ENCODE data around the gene SYT9. TPM values are rescaled to one million over a fixed set of nuclear protein-coding genes. Genes with fewer than 3 reads are reported as not detected.

Gene SYT9
- total RNA-seq, 3 donors from 2014 or later (not counting 1 experiment from before 2014, with no cell fraction given): not detected

GRCh38 chr11:7239877-7240276, 11.8 kb upstream of the SYT9 start:
- Histone ChIP-seq H3K4me1 (ENCODE audit: control insufficient read depth, insufficient read depth, low read length) (no peaks in the 10 kb centered on the region), H3K27me3 (ENCODE audit: control insufficient read depth, insufficient read depth, low read length) (peaks cover 3% of the 10 kb centered on the region), H3K4me3 (ENCODE audit: low read length) (no peak overlapping the region), H3K27ac (ENCODE audit: low read length) (no peak overlapping the region), H3K36me3 (ENCODE audit: control insufficient read depth, insufficient read depth, low read length) (no peaks in the 10 kb centered on the region), H3K9me3 (ENCODE audit: control insufficient read depth, insufficient read depth, low read length) (no peaks in the 10 kb centered on the region)
- Mint-ChIP-seq H3K4me3 (no peak overlapping the region), H3K27me3 (ENCODE audit: low read depth in 2 of 2) (peaks cover 14 to 20% of the 10 kb centered on the region in 2 donors), H3K36me3 (no peaks in the 10 kb centered on the region), H3K9me3 (no peaks in the 10 kb centered on the region), H3K4me1 (no peaks in the 10 kb centered on the region), H3K27ac (no peak overlapping the region)
- 78% methylated on average over 4 of the region's 5 CpGs for WGBS (ENCODE audit: insufficient coverage)
- ATAC-seq (no peak), DNase-seq (no peak)
- intact Hi-C loops (cut with micrococcal nuclease): loop anchor here (10.0 kb wide), 1 partner anchor 1245 kb away; no protein-coding TSS in a partner anchor
- TF ChIP-seq CTCF (IDR thresholded peaks at IDR 0.05): no peak

- H3K4me1 ChIP-seq (ENCODE audit: control insufficient read depth, insufficient read depth, low read length): no peaks in the 10 kb centered on the region
- 70% methylated on average over 2 of the region's 3 CpGs for WGBS (ENCODE audit: insufficient coverage)
- H3K27me3 Mint-ChIP-seq (ENCODE audit: low read depth in 2 of 2): peaks cover 12 to 25% of the 10 kb centered on the region in 2 donors
Measured at GRCh38 chr11:7245341-7245740, 6.4 kb upstream of the SYT9 start.

GRCh38 chr11:7246179-7246578, 5.5 kb upstream of the SYT9 start:
- H3K4me3 ChIP-seq (ENCODE audit: low read length): no peak overlapping the region
- H3K4me1 Mint-ChIP-seq: no peaks in the 10 kb centered on the region
- no peak for ATAC-seq
- no peaks in the 10 kb centered on the region for H3K27me3 ChIP-seq (ENCODE audit: control insufficient read depth, insufficient read depth, low read length)
- H3K27me3 Mint-ChIP-seq (ENCODE audit: low read depth in 2 of 2): peaks cover 16 to 31% of the 10 kb centered on the region in 2 donors
- H3K36me3 ChIP-seq (ENCODE audit: control insufficient read depth, insufficient read depth, low read length): no peaks in the 10 kb centered on the region
- no peaks in the 10 kb centered on the region for H3K9me3 ChIP-seq (ENCODE audit: control insufficient read depth, insufficient read depth, low read length)
- peaks cover 0 to 4% of the 10 kb centered on the region in 2 donors for H3K9me3 Mint-ChIP-seq
- no peaks in the 10 kb centered on the region for H3K4me1 ChIP-seq (ENCODE audit: control insufficient read depth, insufficient read depth, low read length)
- intact Hi-C loops (cut with micrococcal nuclease): loop anchor here (10.0 kb wide), 1 partner anchor 1239 kb away; no protein-coding TSS in a partner anchor
- TF ChIP-seq CTCF (IDR thresholded peaks at IDR 0.05): no peak
- H3K27ac ChIP-seq (ENCODE audit: low read length): no peak overlapping the region
- 50% methylated on average over 1 of the region's 1 CpG for WGBS (ENCODE audit: insufficient coverage)
- no peaks in the 10 kb centered on the region for H3K36me3 Mint-ChIP-seq
- H3K4me3 Mint-ChIP-seq: no peak overlapping the region
- no peak overlapping the region for H3K27ac Mint-ChIP-seq
- DNase-seq: no peak

More at GRCh38 chr11:7245341-7245740, 6.4 kb upstream of the SYT9 start:
- Mint-ChIP-seq H3K4me3 (no peak overlapping the region), H3K9me3 (peaks cover 0 to 4% of the 10 kb centered on the region in 2 donors), H3K4me1 (no peaks in the 10 kb centered on the region), H3K27ac (no peak overlapping the region), H3K36me3 (no peaks in the 10 kb centered on the region)
- intact Hi-C loops (cut with micrococcal nuclease): loop anchor here (10.0 kb wide), 1 partner anchor 1239 kb away; no protein-coding TSS in a partner anchor
- no peak for DNase-seq
- Histone ChIP-seq H3K27ac (ENCODE audit: low read length) (no peak overlapping the region), H3K27me3 (ENCODE audit: control insufficient read depth, insufficient read depth, low read length) (no peaks in the 10 kb centered on the region), H3K4me3 (ENCODE audit: low read length) (no peak overlapping the region), H3K9me3 (ENCODE audit: control insufficient read depth, insufficient read depth, low read length) (no peaks in the 10 kb centered on the region), H3K36me3 (ENCODE audit: control insufficient read depth, insufficient read depth, low read length) (no peaks in the 10 kb centered on the region)
- no peak for TF ChIP-seq CTCF (IDR thresholded peaks at IDR 0.05)
- no peak for ATAC-seq

GRCh38 chr11:7250166-7250565, 1.5 kb upstream of the SYT9 start:
- peaks cover 18% of the 10 kb centered on the region for H3K27me3 ChIP-seq (ENCODE audit: control insufficient read depth, insufficient read depth, low read length)
- Mint-ChIP-seq H3K4me3 (no peak overlapping the region), H3K36me3 (no peaks in the 10 kb centered on the region), H3K4me1 (no peaks in the 10 kb centered on the region), H3K27me3 (ENCODE audit: low read depth in 2 of 2) (peaks cover 22 to 45% of the 10 kb centered on the region in 2 donors), H3K27ac (no peak overlapping the region), H3K9me3 (peaks cover 0 to 4% of the 10 kb centered on the region in 2 donors)
- H3K36me3 ChIP-seq (ENCODE audit: control insufficient read depth, insufficient read depth, low read length): no peaks in the 10 kb centered on the region
- no peak for TF ChIP-seq CTCF (IDR thresholded peaks at IDR 0.05)
- no peak for ATAC-seq
- 65% methylated on average over 3 of the region's 3 CpGs for WGBS (ENCODE audit: insufficient coverage)
- H3K4me1 ChIP-seq (ENCODE audit: control insufficient read depth, insufficient read depth, low read length): no peaks in the 10 kb centered on the region
- no peak overlapping the region for H3K4me3 ChIP-seq (ENCODE audit: low read length)
- intact Hi-C loops (cut with micrococcal nuclease): no loop called here
- H3K27ac ChIP-seq (ENCODE audit: low read length): no peak overlapping the region
- H3K9me3 ChIP-seq (ENCODE audit: control insufficient read depth, insufficient read depth, low read length): no peaks in the 10 kb centered on the region
- DNase-seq: no peak
